GM12878 (cell line): Measurements from ENCODE around the gene CCDC43. TPM values are rescaled to one million over a fixed set of nuclear protein-coding genes. Genes with fewer than 3 reads are reported as not detected.

Source experiments
- ASH2L ChIP-seq: fragments of 300-600, 200-600 bp; sonication (generic); IDR thresholded peaks from 2 replicates; pipeline ENCODE4 v1.6.1; 2017; ENCODE audit warnings: low read depth, mild to moderate bottlenecking, borderline replicate concordance
- BACH1 ChIP-seq: fragments of 450-650 bp; IDR thresholded peaks from 2 replicates; pipeline ENCODE4 v1.6.1; 2017; ENCODE audit warnings: mild to moderate bottlenecking, borderline replicate concordance
- BRCA1 ChIP-seq: IDR thresholded peaks from 2 replicates; pipeline ENCODE4 v1.6.1; 2011; ENCODE audit warnings: low read depth, low read length, improper control_type of control experiment
- CEBPB ChIP-seq, 2 experiments: fragments of 150-350 bp in 1 of 2; IDR thresholded peaks; 2 replicates each; pipeline ENCODE4 v1.6.1; 2012 to 2014; ENCODE audit warnings: low read depth in 2 of 2, low read length in 2 of 2, borderline replicate concordance in 1 of 2, inconsistent platforms in 1 of 2
- DPF2 ChIP-seq: fragments of 450-650 bp; IDR thresholded peaks from 2 replicates; pipeline ENCODE4 v1.6.1; 2017; ENCODE audit warnings: mild to moderate bottlenecking
- ETV6 ChIP-seq, 2 experiments: fragments of 450-650 bp in 1 of 2; IDR thresholded peaks in 1 of 2; conservative IDR thresholded peaks in 1 of 2; 2 replicates each; pipeline ENCODE4 v1.6.1; 2014; ENCODE audit warnings: antibody characterized with exemption in 1 of 2, borderline replicate concordance in 1 of 2, low read depth in 1 of 2, mild to moderate bottlenecking in 1 of 2, moderate library complexity in 1 of 2
- KDM1A ChIP-seq: fragments of 200-600 bp; sonication (generic); IDR thresholded peaks from 2 replicates; pipeline ENCODE4 v1.6.1; 2016; ENCODE audit warnings: borderline replicate concordance
- KLF5 ChIP-seq: fragments of 450-650 bp; IDR thresholded peaks from 2 replicates; pipeline ENCODE4 v1.6.1; 2014; ENCODE audit warnings: mild to moderate bottlenecking; ENCODE audit not compliant: partially characterized antibody
- MAX ChIP-seq: IDR thresholded peaks from 2 replicates; pipeline ENCODE4 v1.6.1; 2012; ENCODE audit warnings: low read depth, low read length, improper control_type of control experiment
- MEF2B ChIP-seq: fragments of 450-650 bp; IDR thresholded peaks from 2 replicates; pipeline ENCODE4 v1.6.1; 2018; ENCODE audit warnings: mild to moderate bottlenecking, moderate library complexity; ENCODE audit not compliant: partially characterized antibody, poor library complexity, severe bottlenecking
- NBN ChIP-seq: fragments of 450-650 bp; IDR thresholded peaks from 2 replicates; pipeline ENCODE4 v1.6.1; 2016
- PAX5 ChIP-seq: IDR thresholded peaks from 2 replicates; pipeline ENCODE4 v1.6.1; 2011; ENCODE audit warnings: low read depth, low read length, borderline replicate concordance
- PAX8 ChIP-seq: fragments of 450-650 bp; IDR thresholded peaks from 2 replicates; pipeline ENCODE4 v1.6.1; 2017; ENCODE audit warnings: mild to moderate bottlenecking, moderate library complexity
- POLR2AphosphoS2 ChIP-seq: IDR thresholded peaks from 2 replicates; pipeline ENCODE4 v1.6.1; 2011; ENCODE audit warnings: low read depth, mild to moderate bottlenecking, low read length, improper control_type of control experiment, moderate library complexity
- RBBP5 ChIP-seq: fragments of 200-600 bp; sonication (generic); conservative IDR thresholded peaks from 2 replicates; pipeline ENCODE4 v1.6.1; 2016
- RCOR1 ChIP-seq: conservative IDR thresholded peaks from 2 replicates; pipeline ENCODE4 v1.6.1; 2012; ENCODE audit warnings: low read depth, low read length, improper control_type of control experiment
- RELA ChIP-seq: fragments of 450-650 bp; IDR thresholded peaks from 2 replicates; pipeline ENCODE4 v1.8.0; 2014; ENCODE audit warnings: borderline replicate concordance; ENCODE audit not compliant: partially characterized antibody
- SREBF1 ChIP-seq: IDR thresholded peaks from 2 replicates; pipeline ENCODE4 v1.6.1; 2012; ENCODE audit warnings: mild to moderate bottlenecking, low read length
- STAT1 ChIP-seq: fragments of 450-650 bp; conservative IDR thresholded peaks from 2 replicates; pipeline ENCODE4 v1.6.1; 2014; ENCODE audit warnings: antibody characterized with exemption, mild to moderate bottlenecking
- TARDBP ChIP-seq: IDR thresholded peaks from 2 replicates; pipeline ENCODE4 v1.6.1; 2016; ENCODE audit warnings: borderline replicate concordance
- TBL1XR1 ChIP-seq: IDR thresholded peaks from 2 replicates; pipeline ENCODE4 v1.6.1; 2012; ENCODE audit warnings: low read depth, low read length, improper control_type of control experiment
- USF2 ChIP-seq: IDR thresholded peaks from 2 replicates; pipeline ENCODE4 v1.6.1; 2011; ENCODE audit warnings: low read depth, low read length, improper control_type of control experiment, borderline replicate concordance
- WRNIP1 ChIP-seq: IDR thresholded peaks from 2 replicates; pipeline ENCODE4 v1.6.1; 2011; ENCODE audit warnings: low read depth, low read length, improper control_type of control experiment, borderline replicate concordance
- polyA plus RNA-seq, 11 experiments: library from polyadenylated mRNA; depleted of rRNA in 4 of 11; unstranded in 6 of 11; stranded (reverse) in 5 of 11; fragments of >200 nt; fragmentation: Nextera tagmentation in 4 of 11; fragmentation: Illumina TruSeq in 1 of 11; extraction: Ambion mirVana in 4 of 11; extraction: Trizol in 1 of 11; gene quantifications; 1 replicate in 1 of 11; 2 replicates in 10 of 11; pipeline versions ENCODE4 v1.2.1 to v1.2.3, GENCODE V29; 2011 to 2016; ENCODE audit warnings: inconsistent platforms in 2 of 11, missing spikeins in 2 of 11, low read depth in 1 of 11
- total RNA-seq, 4 experiments: library from RNA; depleted of rRNA in 3 of 4; stranded (reverse); fragments of >200 nt in 3 of 4; fragmentation: Illumina TruSeq in 1 of 4; extraction: Trizol in 1 of 4; gene quantifications; 2 replicates each; pipeline versions ENCODE4 v1.2.1 to v1.2.3, GENCODE V29; 2013 to 2021

Gene CCDC43
- total and polyA plus RNA-seq, 10 of the 15 experiments (the other 5 are each of a cell fraction or from before 2014, with no cell fraction given), result 10.8 to 42.3 (median 24.1) TPM

GRCh38 chr17:44689477-44690217, at the start of gene CCDC43 (continued):
- TF ChIP-seq MAX (peak; percentile 76), MEF2B (no peak), PAX5 (no peak), USF2 (no peak; the same call in 1 of the 2 replicates), SREBF1 (no peak), TBL1XR1 (peak; percentile 43; the same call in 1 of the 2 replicates), RBBP5 (no peak), NBN (0 out of 2 replicates have a peak, but pooled peaks have one; percentile 44), POLR2AphosphoS2 (peak; percentile 75), RCOR1 (0 out of 2 replicates have a peak, but pooled peaks have one; percentile 58), KLF5 (no peak), WRNIP1 (no peak), BRCA1 (0 out of 2 replicates have a peak, but pooled peaks have one; percentile 19), ASH2L (0 out of 2 replicates have a peak, but pooled peaks have one; percentile 31), STAT1 (peak; percentile 59; the same call in 1 of the 2 replicates), PAX8 (no peak), BACH1 (peak; percentile 38; the same call in 1 of the 2 replicates), ETV6 (conservative IDR thresholded peaks at IDR 0.05 in 1 of 2, IDR thresholded peaks at IDR 0.05 in 1 of 2; ENCODE audit: borderline replicate concordance in 1 of 2, low read depth in 1 of 2) (no peak), KDM1A (no peak), CEBPB (IDR thresholded peaks at IDR 0.05; ENCODE audit: borderline replicate concordance in 1 of 2, low read depth in 2 of 2, low read length in 2 of 2) (no peak), RELA (peak; percentile 36), TARDBP (no peak), DPF2 (0 out of 2 replicates have a peak, but pooled peaks have one; percentile 7)
- TF ChIP-seq, all 136 proteins: peak for 40
